GM21423 (cell line): Measurements from ENCODE around the gene CASZ1.

Experiments
- ATAC-seq: cut with Tn5 transposase; IDR thresholded peaks from one replicate; pipeline ENCODE4 v1.9.1; 2021; ENCODE audit warnings: mild to moderate bottlenecking, moderate library complexity; ENCODE audit not compliant: unreplicated experiment

CASZ1 gene

GRCh38 chr1:10825592-10825991, 29.1 kb upstream of the CASZ1 start:
- ATAC-seq = no peak

- no peak for ATAC-seq
Observed at GRCh38 chr1:10824821-10825540, 28.5 kb upstream of the CASZ1 start.

- no peak for ATAC-seq
Observed at GRCh38 chr1:10823000-10823401, 26.6 kb upstream of the CASZ1 start.

GRCh38 chr1:10821388-10821787, 24.9 kb upstream of the CASZ1 start:
- no peak for ATAC-seq

GRCh38 chr1:10820422-10820821, 24.0 kb upstream of the CASZ1 start:
- ATAC-seq = no peak

- ATAC-seq = no peak
Observed at GRCh38 chr1:10819198-10819901, 22.9 kb upstream of the CASZ1 start.

- no peak for ATAC-seq
Observed at GRCh38 chr1:10818262-10819197, 22.1 kb upstream of the CASZ1 start.

GRCh38 chr1:10816743-10817369, 20.4 kb upstream of the CASZ1 start:
- no peak for ATAC-seq

- no peak for ATAC-seq
Observed at GRCh38 chr1:10816233-10816632, 19.8 kb upstream of the CASZ1 start.

GRCh38 chr1:10815858-10816195, 19.4 kb upstream of the CASZ1 start:
- no peak for ATAC-seq

GRCh38 chr1:10814976-10815857, 18.8 kb upstream of the CASZ1 start:
- ATAC-seq = no peak

- ATAC-seq = no peak
Observed at GRCh38 chr1:10814312-10814711, 17.9 kb upstream of the CASZ1 start.

GRCh38 chr1:10813799-10814198, 17.4 kb upstream of the CASZ1 start:
- no peak for ATAC-seq

GRCh38 chr1:10812387-10812915, 16.0 kb upstream of the CASZ1 start:
- ATAC-seq = no peak

GRCh38 chr1:10808441-10808840, 12.0 kb upstream of the CASZ1 start:
- ATAC-seq = no peak

GRCh38 chr1:10806966-10807365, 10.5 kb upstream of the CASZ1 start:
- no peak for ATAC-seq

GRCh38 chr1:10803971-10804820, 7.8 kb upstream of the CASZ1 start:
- ATAC-seq = no peak

- ATAC-seq = no peak
Observed at GRCh38 chr1:10802944-10803715, 6.7 kb upstream of the CASZ1 start.
